GM12878 (cell line): Measurements from ENCODE around the gene IRF8.

Experiments
- NFXL1 ChIP-seq: fragments of 450-650 bp; IDR thresholded peaks from 2 replicates; pipeline ENCODE4 v1.6.1; 2017; ENCODE audit warnings: antibody characterized with exemption, mild to moderate bottlenecking, borderline replicate concordance
- NR2C1 ChIP-seq: fragments of 450-650 bp; IDR thresholded peaks from 2 replicates; pipeline ENCODE4 v1.6.1; 2017; ENCODE audit warnings: antibody characterized with exemption, mild to moderate bottlenecking, moderate library complexity
- NR2C2 ChIP-seq: IDR thresholded peaks from 2 replicates; pipeline ENCODE4 v1.6.1; 2011; ENCODE audit warnings: borderline replicate concordance, low read depth; ENCODE audit not compliant: control insufficient read depth, insufficient read length
- RAD21 ChIP-seq: IDR thresholded peaks from 2 replicates; pipeline ENCODE4 v1.6.1; 2011; ENCODE audit warnings: mild to moderate bottlenecking, low read depth, low read length, moderate library complexity; ENCODE audit not compliant: insufficient read depth
- SIN3A ChIP-seq: IDR thresholded peaks from 2 replicates; pipeline ENCODE4 v1.6.1; 2012; ENCODE audit warnings: low read depth, low read length, improper control_type of control experiment
- TAF1 ChIP-seq: IDR thresholded peaks from 2 replicates; pipeline ENCODE4 v1.6.1; 2011; ENCODE audit warnings: mild to moderate bottlenecking, low read depth, low read length, borderline replicate concordance
- TBL1XR1 ChIP-seq: IDR thresholded peaks from 2 replicates; pipeline ENCODE4 v1.6.1; 2012; ENCODE audit warnings: low read depth, low read length, improper control_type of control experiment
- TF ChIP-seq, protein P1 (sequence below): IDR thresholded peaks from 2 replicates; pipeline ENCODE4 v1.6.1; 2011; ENCODE audit warnings: borderline replicate concordance, low read depth, mild to moderate bottlenecking, moderate library complexity, low read length; ENCODE audit not compliant: insufficient read depth, poor library complexity, severe bottlenecking

DNA sequence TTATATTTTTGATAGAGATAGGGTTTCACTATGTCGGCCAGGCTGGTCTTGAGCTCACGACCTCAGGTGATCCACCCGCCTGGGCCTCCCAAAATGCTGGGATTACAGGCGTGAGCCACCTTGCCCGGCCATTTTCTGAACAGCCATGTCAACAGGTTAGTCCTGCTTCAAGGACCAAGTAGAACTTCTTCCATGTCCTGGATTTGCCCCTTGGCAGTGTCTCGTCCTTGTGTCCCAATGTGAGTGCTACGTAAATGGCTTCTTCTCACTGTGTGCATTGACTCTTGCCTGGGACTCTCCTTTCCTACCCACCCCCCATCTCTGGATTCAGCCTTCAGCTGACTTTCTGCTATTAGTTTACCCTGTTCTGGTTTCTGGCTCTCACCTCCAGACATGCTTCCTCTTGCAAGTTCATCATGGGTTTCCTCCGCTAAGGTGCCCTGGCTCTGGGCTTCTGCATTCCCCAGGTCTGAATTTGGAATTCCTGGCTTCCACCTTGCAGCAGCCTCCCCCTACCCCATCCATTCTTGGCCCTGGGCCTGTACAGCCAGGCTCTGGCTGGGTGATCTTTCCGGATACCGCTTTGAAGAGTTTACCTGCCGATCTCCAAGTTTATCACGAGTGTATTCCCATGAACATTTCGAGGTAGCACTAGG lies 14.0 kb upstream of the IRF8 start:
- no peak for TF ChIP-seq TAF1
- TF ChIP-seq NR2C2, result no peak
- TF ChIP-seq NFXL1, result no peak
- no peak for TF ChIP-seq TBL1XR1
- TF ChIP-seq, protein P1, sequence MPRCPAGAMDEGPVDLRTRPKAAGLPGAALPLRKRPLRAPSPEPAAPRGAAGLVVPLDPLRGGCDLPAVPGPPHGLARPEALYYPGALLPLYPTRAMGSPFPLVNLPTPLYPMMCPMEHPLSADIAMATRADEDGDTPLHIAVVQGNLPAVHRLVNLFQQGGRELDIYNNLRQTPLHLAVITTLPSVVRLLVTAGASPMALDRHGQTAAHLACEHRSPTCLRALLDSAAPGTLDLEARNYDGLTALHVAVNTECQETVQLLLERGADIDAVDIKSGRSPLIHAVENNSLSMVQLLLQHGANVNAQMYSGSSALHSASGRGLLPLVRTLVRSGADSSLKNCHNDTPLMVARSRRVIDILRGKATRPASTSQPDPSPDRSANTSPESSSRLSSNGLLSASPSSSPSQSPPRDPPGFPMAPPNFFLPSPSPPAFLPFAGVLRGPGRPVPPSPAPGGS, result no peak
- TF ChIP-seq SIN3A, result no peak
- no peak for TF ChIP-seq NR2C1
- TF ChIP-seq RAD21, result no peak
